ENCODE data around the gene SCCPDH.

- TF ChIP-seq HMG20A (CRISPR knock-in tag; IDR thresholded peaks at IDR 0.05; ENCODE audit: borderline replicate concordance) (no peak), HDAC2 (CRISPR knock-in tag; IDR thresholded peaks at IDR 0.05) (no peak), FOXA1 (IDR thresholded peaks at IDR 0.05) (no peak), FOXA1 (CRISPR knock-in tag; IDR thresholded peaks at IDR 0.05) (no peak), POLR2AphosphoS5 (IDR thresholded peaks at IDR 0.05; ENCODE audit: low read depth, low read length) (no peak), USF2 (IDR thresholded peaks at IDR 0.05; ENCODE audit: low read depth, low read length) (no peak), USF2 (CRISPR knock-in tag; IDR thresholded peaks at IDR 0.05; ENCODE audit: borderline replicate concordance) (no peak), GTF2F1 (IDR thresholded peaks at IDR 0.05; ENCODE audit: low read length) (no peak)
- TF ChIP-seq, protein P1, sequence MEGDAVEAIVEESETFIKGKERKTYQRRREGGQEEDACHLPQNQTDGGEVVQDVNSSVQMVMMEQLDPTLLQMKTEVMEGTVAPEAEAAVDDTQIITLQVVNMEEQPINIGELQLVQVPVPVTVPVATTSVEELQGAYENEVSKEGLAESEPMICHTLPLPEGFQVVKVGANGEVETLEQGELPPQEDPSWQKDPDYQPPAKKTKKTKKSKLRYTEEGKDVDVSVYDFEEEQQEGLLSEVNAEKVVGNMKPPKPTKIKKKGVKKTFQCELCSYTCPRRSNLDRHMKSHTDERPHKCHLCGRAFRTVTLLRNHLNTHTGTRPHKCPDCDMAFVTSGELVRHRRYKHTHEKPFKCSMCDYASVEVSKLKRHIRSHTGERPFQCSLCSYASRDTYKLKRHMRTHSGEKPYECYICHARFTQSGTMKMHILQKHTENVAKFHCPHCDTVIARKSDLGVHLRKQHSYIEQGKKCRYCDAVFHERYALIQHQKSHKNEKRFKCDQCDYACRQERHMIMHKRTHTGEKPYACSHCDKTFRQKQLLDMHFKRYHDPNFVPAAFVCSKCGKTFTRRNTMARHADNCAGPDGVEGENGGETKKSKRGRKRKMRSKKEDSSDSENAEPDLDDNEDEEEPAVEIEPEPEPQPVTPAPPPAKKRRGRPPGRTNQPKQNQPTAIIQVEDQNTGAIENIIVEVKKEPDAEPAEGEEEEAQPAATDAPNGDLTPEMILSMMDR (CRISPR knock-in tag; IDR thresholded peaks at IDR 0.05), result no peak
Observed at GRCh38 chr1:246811985-246812384, 87.8 kb downstream of the SCCPDH start.

All from HepG2 (cell line).